CD14-positive monocyte (primary cell): Measurements from ENCODE around the gene FSHR. TPM values are rescaled to one million over a fixed set of nuclear protein-coding genes. Genes with fewer than 3 reads are reported as not detected.

Experiments used
- DNase-seq, 3 donors: peaks; one replicate each; pipeline ENCODE4 v3.0.0-alpha.2; 2011 to 2022
- H2AFZ ChIP-seq: 2 replicates; pipeline ENCODE4 v1.6.0; 2012; ENCODE audit warnings: mild to moderate bottlenecking, low read depth, low read length, inconsistent platforms; ENCODE audit not compliant: insufficient read depth, poor library complexity, severe bottlenecking
- H3K27ac ChIP-seq, 2 donors: 1 replicate in 1 of 2; 2 replicates in 1 of 2; pipeline ENCODE4 v1.5.1; 2012 to 2013; ENCODE audit warnings: low read length in 2 of 2, control low read depth in 1 of 2, inconsistent platforms in 1 of 2, low read depth in 1 of 2, mild to moderate bottlenecking in 1 of 2
- H3K27me3 ChIP-seq, 2 donors: one replicate each; pipeline versions ENCODE4 v1.6.0 to v1.6.1; 2011 to 2013; ENCODE audit warnings: low read length in 2 of 2; ENCODE audit not compliant: control insufficient read depth in 2 of 2, insufficient read depth in 2 of 2
- H3K36me3 ChIP-seq, 2 donors: replicated peaks in 1 of 2; 1 replicate in 1 of 2; 2 replicates in 1 of 2; pipeline versions ENCODE4 v1.5.1 to v1.6.1; 2012 to 2013; ENCODE audit warnings: low read length in 2 of 2, control low read depth in 1 of 2, inconsistent platforms in 1 of 2, mild to moderate bottlenecking in 1 of 2; ENCODE audit not compliant: insufficient read depth in 2 of 2, control insufficient read depth in 1 of 2
- H3K4me1 ChIP-seq, 2 donors: 1 replicate in 1 of 2; 2 replicates in 1 of 2; pipeline versions ENCODE4 v1.5.1 to v1.6.1; 2012 to 2013; ENCODE audit warnings: low read length in 2 of 2, control low read depth in 1 of 2, inconsistent platforms in 1 of 2, mild to moderate bottlenecking in 1 of 2, moderate library complexity in 1 of 2; ENCODE audit not compliant: insufficient read depth in 2 of 2, control insufficient read depth in 1 of 2
- H3K4me2 ChIP-seq: replicated peaks from 2 replicates; pipeline ENCODE3; 2012; ENCODE audit warnings: low read length, moderate library complexity, mild to moderate bottlenecking; ENCODE audit not compliant: poor library complexity, severe bottlenecking; ENCODE audit errors: extremely low read depth
- H3K4me3 ChIP-seq, 3 experiments: fragments of 200-600 bp in 1 of 3; sonication (generic) in 1 of 3; replicated peaks in 1 of 3; 1 replicate in 2 of 3; 2 replicates in 1 of 3; pipeline ENCODE4 v1.5.1; 2011 to 2013; ENCODE audit warnings: low read length in 3 of 3, mild to moderate bottlenecking in 3 of 3, control low read depth in 2 of 3, low read depth in 2 of 3, inconsistent platforms in 1 of 3, moderate library complexity in 1 of 3
- H3K79me2 ChIP-seq: 2 replicates; pipeline ENCODE4 v1.6.0; 2012; ENCODE audit warnings: mild to moderate bottlenecking, control low read depth, inconsistent platforms, low read length, moderate library complexity; ENCODE audit not compliant: insufficient read depth
- H3K9ac ChIP-seq: 2 replicates; pipeline ENCODE4 v1.6.0; 2017; ENCODE audit warnings: low read length, mild to moderate bottlenecking; ENCODE audit not compliant: insufficient read depth, poor library complexity, severe bottlenecking
- H3K9me3 ChIP-seq, 2 donors: replicated peaks in 1 of 2; 1 replicate in 1 of 2; 2 replicates in 1 of 2; pipeline versions ENCODE4 v1.5.1 to v1.6.1; 2012 to 2013; ENCODE audit warnings: low read length in 2 of 2, control low read depth in 1 of 2; ENCODE audit not compliant: control insufficient read depth in 1 of 2, insufficient read depth in 1 of 2
- H4K20me1 ChIP-seq: 2 replicates; pipeline ENCODE4 v1.6.0; 2012; ENCODE audit warnings: mild to moderate bottlenecking, low read length, control low read depth, moderate library complexity; ENCODE audit not compliant: insufficient read depth
- H3K27ac Mint-ChIP-seq, 7 donors: one replicate each; pipeline ENCODE4 v1.8.0; 2020; ENCODE audit warnings: mild to moderate bottlenecking in 7 of 7, mixed read lengths in 7 of 7, moderate library complexity in 6 of 7, inconsistent platforms in 2 of 7
- H3K27me3 Mint-ChIP-seq, 3 donors: one replicate each; pipeline ENCODE4 v1.8.0; 2021 to 2022; ENCODE audit warnings: low read depth in 3 of 3, mild to moderate bottlenecking in 3 of 3, mixed read lengths in 3 of 3, moderate library complexity in 3 of 3, inconsistent platforms in 1 of 3
- H3K36me3 Mint-ChIP-seq, 2 donors: one replicate each; pipeline ENCODE4 v1.8.0; 2020; ENCODE audit warnings: mixed read lengths in 2 of 2, inconsistent platforms in 1 of 2, mild to moderate bottlenecking in 1 of 2
- H3K4me1 Mint-ChIP-seq: one replicate; pipeline ENCODE4 v1.8.0; 2020; ENCODE audit warnings: mild to moderate bottlenecking, mixed read lengths
- H3K4me3 Mint-ChIP-seq, 2 donors: one replicate each; pipeline ENCODE4 v1.8.0; 2020; ENCODE audit warnings: mild to moderate bottlenecking in 2 of 2, mixed read lengths in 2 of 2, moderate library complexity in 1 of 2
- H3K9me3 Mint-ChIP-seq, 7 donors: one replicate each; pipeline ENCODE4 v1.8.0; 2020 to 2022; ENCODE audit warnings: mixed read lengths in 7 of 7, mild to moderate bottlenecking in 6 of 7, moderate library complexity in 6 of 7, inconsistent platforms in 2 of 7
- WGBS: methylation state at CpG from one replicate; pipeline ENCODE4 v1.1.5; 2013; ENCODE audit warnings: missing lambda C conversion rate; ENCODE audit not compliant: insufficient coverage; 5-methylcytosine and 5-hydroxymethylcytosine counted together
- intact Hi-C, 2 donors: fragments of 100-400 bp; cut with micrococcal nuclease; formaldehyde crosslinking; loops; one replicate each; pipeline versions ENCODE4 v1.15.0 to v1.15.1; 2023
- polyA plus RNA-seq, 3 donors: library from polyadenylated mRNA; depleted of rRNA in 1 of 3; unstranded in 2 of 3; stranded (reverse) in 1 of 3; fragments of 300-500 nt in 2 of 3; fragments of >200 nt in 1 of 3; fragmentation: Illumina TruSeq in 2 of 3; gene quantifications; 1 replicate in 2 of 3; 2 replicates in 1 of 3; pipeline ENCODE4 v1.2.3, GENCODE V29; 2012 to 2021
- TF ChIP-seq, protein P1 (sequence below): fragments of 200-600 bp; IDR thresholded peaks from one replicate; pipeline ENCODE4 v1.8.0; 2022; ENCODE audit warnings: antibody characterized with exemption, mild to moderate bottlenecking

Gene FSHR
- polyA plus RNA-seq, 3 donors: not detected

DNA sequence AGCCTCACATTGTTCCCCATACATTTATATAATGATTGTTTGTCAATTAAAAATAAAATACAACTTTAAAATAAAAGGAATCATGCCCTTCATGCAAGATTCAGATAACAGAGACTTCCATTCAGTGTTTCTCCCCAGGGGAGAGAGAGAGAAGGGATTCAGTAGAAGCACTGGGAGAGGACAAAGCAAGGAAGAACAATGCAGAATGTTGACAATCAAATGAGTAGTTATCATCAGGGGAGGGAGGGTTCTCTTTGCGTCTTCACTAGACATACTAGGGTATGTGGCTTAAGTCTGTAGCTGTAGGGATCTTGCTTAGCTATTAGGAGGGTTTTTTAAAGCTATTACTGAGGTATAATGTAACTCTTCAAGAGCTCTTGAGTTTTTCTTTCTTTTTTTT, 30.7 kb downstream of the FSHR start:
- H3K4me1 Mint-ChIP-seq: no peaks in the 10 kb centered on the region
- Histone ChIP-seq H3K79me2 (no peaks in the 10 kb centered on the region), H3K4me1 (no peaks in the 10 kb centered on the region), H3K27ac (no peak overlapping the region), H3K27me3 (no peaks in the 10 kb centered on the region), H3K4me3 (no peak overlapping the region), H4K20me1 (no peaks in the 10 kb centered on the region), H3K4me2 (no peak overlapping the region), H3K36me3 (no peaks in the 10 kb centered on the region), H3K9ac (no peak overlapping the region), H2AFZ (no peak overlapping the region), H3K9me3 (no peaks in the 10 kb centered on the region)
- no peak for DNase-seq
- peaks cover 0 to 2% (median 0%) of the 10 kb centered on the region in 3 donors for H3K27me3 Mint-ChIP-seq
- 60% methylated on average over 1 of the region's 1 CpG for WGBS
- no peaks in the 10 kb centered on the region for H3K36me3 Mint-ChIP-seq
- TF ChIP-seq, protein P1, sequence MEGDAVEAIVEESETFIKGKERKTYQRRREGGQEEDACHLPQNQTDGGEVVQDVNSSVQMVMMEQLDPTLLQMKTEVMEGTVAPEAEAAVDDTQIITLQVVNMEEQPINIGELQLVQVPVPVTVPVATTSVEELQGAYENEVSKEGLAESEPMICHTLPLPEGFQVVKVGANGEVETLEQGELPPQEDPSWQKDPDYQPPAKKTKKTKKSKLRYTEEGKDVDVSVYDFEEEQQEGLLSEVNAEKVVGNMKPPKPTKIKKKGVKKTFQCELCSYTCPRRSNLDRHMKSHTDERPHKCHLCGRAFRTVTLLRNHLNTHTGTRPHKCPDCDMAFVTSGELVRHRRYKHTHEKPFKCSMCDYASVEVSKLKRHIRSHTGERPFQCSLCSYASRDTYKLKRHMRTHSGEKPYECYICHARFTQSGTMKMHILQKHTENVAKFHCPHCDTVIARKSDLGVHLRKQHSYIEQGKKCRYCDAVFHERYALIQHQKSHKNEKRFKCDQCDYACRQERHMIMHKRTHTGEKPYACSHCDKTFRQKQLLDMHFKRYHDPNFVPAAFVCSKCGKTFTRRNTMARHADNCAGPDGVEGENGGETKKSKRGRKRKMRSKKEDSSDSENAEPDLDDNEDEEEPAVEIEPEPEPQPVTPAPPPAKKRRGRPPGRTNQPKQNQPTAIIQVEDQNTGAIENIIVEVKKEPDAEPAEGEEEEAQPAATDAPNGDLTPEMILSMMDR: no peak
- H3K9me3 Mint-ChIP-seq: peaks cover 0 to 14% (median 2%) of the 10 kb centered on the region in 7 donors
- intact Hi-C loops: no loop called here
- no peak overlapping the region for H3K27ac Mint-ChIP-seq
- no peak overlapping the region for H3K4me3 Mint-ChIP-seq

DNA sequence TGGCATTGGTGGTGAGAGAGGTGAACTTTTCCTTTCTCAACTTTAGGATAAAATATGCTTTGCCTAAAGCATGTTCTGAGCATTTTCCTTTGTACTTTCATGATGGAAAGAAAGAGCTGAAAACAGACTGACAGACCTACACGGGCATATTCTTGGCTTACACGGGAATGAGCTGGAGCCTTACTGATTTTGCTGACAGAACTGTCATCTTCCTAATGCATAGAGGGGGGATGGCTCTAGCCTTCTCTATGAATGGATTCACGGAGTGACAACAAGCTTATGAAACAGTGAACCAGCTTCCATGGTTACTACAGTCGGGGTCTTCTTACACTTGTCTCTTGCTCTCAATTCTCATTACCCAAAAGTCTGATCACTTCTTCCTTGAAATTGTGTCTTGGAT, 32.2 kb downstream of the FSHR start:
- no peaks in the 10 kb centered on the region for H3K4me1 Mint-ChIP-seq
- TF ChIP-seq, protein P1: no peak
- 92% methylated on average over 3 of the region's 4 CpGs for WGBS
- Histone ChIP-seq H3K4me1 (no peaks in the 10 kb centered on the region), H3K4me2 (no peak overlapping the region), H3K36me3 (no peaks in the 10 kb centered on the region), H3K79me2 (no peaks in the 10 kb centered on the region), H4K20me1 (no peaks in the 10 kb centered on the region), H2AFZ (no peak overlapping the region), H3K27me3 (no peaks in the 10 kb centered on the region), H3K4me3 (no peak overlapping the region), H3K9ac (no peak overlapping the region), H3K27ac (no peak overlapping the region), H3K9me3 (no peaks in the 10 kb centered on the region)
- no peak overlapping the region for H3K4me3 Mint-ChIP-seq
- no peak overlapping the region for H3K27ac Mint-ChIP-seq
- peaks cover 0 to 8% (median 2%) of the 10 kb centered on the region in 7 donors for H3K9me3 Mint-ChIP-seq
- H3K36me3 Mint-ChIP-seq: no peaks in the 10 kb centered on the region
- intact Hi-C loops: no loop called here
- H3K27me3 Mint-ChIP-seq: peaks cover 0 to 5% (median 0%) of the 10 kb centered on the region in 3 donors
- DNase-seq: no peak
